WTC11 (cell line): ENCODE data around the gene SULT2B1. TPM values are rescaled to one million over a fixed set of nuclear protein-coding genes. Genes with fewer than 3 reads are reported as not detected.

Source experiments
- ATAC-seq: fragments of 200-7000 bp; cut with Tn5 transposase; 2 replicates; pipeline ENCODE4 v1.10.0; 2021; ENCODE audit warnings: mild to moderate bottlenecking, moderate library complexity
- CTCF ChIA-PET: fragments of 300-600 bp; sonication (Branson Sonifier 250); formaldehyde crosslinking; loops from one replicate; lab custom pipeline; 2021; ENCODE audit warnings: antibody characterized with exemption; lab: Charles Lee
- POLR2A ChIA-PET: fragments of 350-600 bp; sonication (Branson Sonifier 250); formaldehyde crosslinking; loops from one replicate; lab custom pipeline; 2021; ENCODE audit warnings: antibody characterized with exemption; lab: Charles Lee
- DNase-seq: peaks from one replicate; pipeline ENCODE4 v3.0.0; 2021; ENCODE audit warnings: low spot score
- H3K27ac Mint-ChIP-seq: 2 replicates; pipeline ENCODE4 v1.8.0; 2021; ENCODE audit warnings: mixed read lengths
- H3K27me3 Mint-ChIP-seq: 2 replicates; pipeline ENCODE4 v1.8.0; 2021; ENCODE audit warnings: low read depth, mild to moderate bottlenecking, moderate library complexity, mixed read lengths
- H3K36me3 Mint-ChIP-seq: 2 replicates; pipeline ENCODE4 v1.8.0; 2021; ENCODE audit warnings: mixed read lengths
- H3K4me1 Mint-ChIP-seq: 2 replicates; pipeline ENCODE4 v1.8.0; 2022; ENCODE audit warnings: mixed read lengths
- H3K4me3 Mint-ChIP-seq: 2 replicates; pipeline ENCODE4 v1.8.0; 2021; ENCODE audit warnings: mild to moderate bottlenecking, moderate library complexity, mixed read lengths
- H3K9me3 Mint-ChIP-seq: 2 replicates; pipeline ENCODE4 v1.8.0; 2021; ENCODE audit warnings: mixed read lengths
- ETV6 ChIP-seq: sonication (generic); formaldehyde crosslinking; IDR thresholded peaks from 2 replicates; pipeline ENCODE4 v1.8.1; 2022; ENCODE audit warnings: mild to moderate bottlenecking, missing genetic modification reagents
- FOXJ3 ChIP-seq: sonication (generic); formaldehyde crosslinking; IDR thresholded peaks from 2 replicates; pipeline ENCODE4 v1.9.0; 2021; ENCODE audit warnings: missing genetic modification reagents, mild to moderate bottlenecking, borderline replicate concordance
- GTF2I ChIP-seq: fragments of 250-450 bp; sonication (Bioruptor Pico); conservative IDR thresholded peaks from 2 replicates; pipeline ENCODE4 v1.4.0; 2021; ENCODE audit warnings: mild to moderate bottlenecking
- SP1 ChIP-seq: sonication (generic); formaldehyde crosslinking; conservative IDR thresholded peaks from 2 replicates; pipeline ENCODE4 v1.8.1; 2022; ENCODE audit warnings: missing genetic modification reagents
- ZNF263 ChIP-seq: sonication (generic); formaldehyde crosslinking; IDR thresholded peaks from 2 replicates; pipeline ENCODE4 v1.8.1; 2022; ENCODE audit warnings: low read depth, mild to moderate bottlenecking, moderate library complexity, missing genetic modification reagents
- total RNA-seq: library from RNA; stranded (reverse); gene quantifications from 3 replicates; pipeline ENCODE4 v1.2.3, GENCODE V29; 2021
- TF ChIP-seq, protein P1 (sequence below): sonication (generic); formaldehyde crosslinking; IDR thresholded peaks from 2 replicates; pipeline ENCODE4 v1.8.1; 2022; ENCODE audit warnings: mild to moderate bottlenecking, moderate library complexity, missing genetic modification reagents
- TF ChIP-seq, protein P2 (sequence below): sonication (generic); formaldehyde crosslinking; IDR thresholded peaks from 2 replicates; pipeline ENCODE4 v1.8.1; 2023; ENCODE audit warnings: mild to moderate bottlenecking, missing genetic modification reagents, moderate library complexity
- TF ChIP-seq, protein P3 (sequence below): sonication (generic); formaldehyde crosslinking; IDR thresholded peaks from 2 replicates; pipeline ENCODE4 v1.8.1; 2023; ENCODE audit warnings: mild to moderate bottlenecking, moderate library complexity, missing genetic modification reagents
- TF ChIP-seq, protein P4 (sequence below): sonication (generic); formaldehyde crosslinking; IDR thresholded peaks from 2 replicates; pipeline ENCODE4 v1.8.1; 2023; ENCODE audit warnings: mild to moderate bottlenecking, missing genetic modification reagents, borderline replicate concordance

The SULT2B1 gene
- total RNA-seq, 1 experiment from 2014 or later: 0.96 TPM

- ATAC-seq (peak; percentile 5), DNase-seq (peak; percentile 73)
- CTCF ChIA-PET: interaction anchor here (1.5 kb wide), 1 partner anchor 39 kb away, joined by 4 read pairs; no protein-coding TSS in a partner anchor
- no peaks in the 10 kb centered on the region for H3K9me3 Mint-ChIP-seq
- H3K4me3 Mint-ChIP-seq: peak overlapping the region; percentile 81
- H3K36me3 Mint-ChIP-seq: peaks cover 7% of the 10 kb centered on the region; the same call in 1 of the 2 replicates
- peak overlapping the region; percentile 95 for H3K27ac Mint-ChIP-seq
- TF ChIP-seq FOXJ3: no peak
- TF ChIP-seq, protein P1, sequence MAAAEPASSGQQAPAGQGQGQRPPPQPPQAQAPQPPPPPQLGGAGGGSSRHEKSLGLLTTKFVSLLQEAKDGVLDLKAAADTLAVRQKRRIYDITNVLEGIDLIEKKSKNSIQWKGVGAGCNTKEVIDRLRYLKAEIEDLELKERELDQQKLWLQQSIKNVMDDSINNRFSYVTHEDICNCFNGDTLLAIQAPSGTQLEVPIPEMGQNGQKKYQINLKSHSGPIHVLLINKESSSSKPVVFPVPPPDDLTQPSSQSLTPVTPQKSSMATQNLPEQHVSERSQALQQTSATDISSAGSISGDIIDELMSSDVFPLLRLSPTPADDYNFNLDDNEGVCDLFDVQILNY (CRISPR knock-in tag): peak; percentile 43; the same call in 1 of the 2 replicates
- TF ChIP-seq GTF2I (CRISPR knock-in tag): no peak
- peak; percentile 83 for TF ChIP-seq SP1 (CRISPR knock-in tag)
- peaks cover 51% of the 10 kb centered on the region for H3K4me1 Mint-ChIP-seq
- H3K27me3 Mint-ChIP-seq: peaks cover 12% of the 10 kb centered on the region
- POLR2A ChIA-PET: no interaction called here
Measured at GRCh38 chr19:48635263-48635965, 83.4 kb downstream of the SULT2B1 start.

DNA sequence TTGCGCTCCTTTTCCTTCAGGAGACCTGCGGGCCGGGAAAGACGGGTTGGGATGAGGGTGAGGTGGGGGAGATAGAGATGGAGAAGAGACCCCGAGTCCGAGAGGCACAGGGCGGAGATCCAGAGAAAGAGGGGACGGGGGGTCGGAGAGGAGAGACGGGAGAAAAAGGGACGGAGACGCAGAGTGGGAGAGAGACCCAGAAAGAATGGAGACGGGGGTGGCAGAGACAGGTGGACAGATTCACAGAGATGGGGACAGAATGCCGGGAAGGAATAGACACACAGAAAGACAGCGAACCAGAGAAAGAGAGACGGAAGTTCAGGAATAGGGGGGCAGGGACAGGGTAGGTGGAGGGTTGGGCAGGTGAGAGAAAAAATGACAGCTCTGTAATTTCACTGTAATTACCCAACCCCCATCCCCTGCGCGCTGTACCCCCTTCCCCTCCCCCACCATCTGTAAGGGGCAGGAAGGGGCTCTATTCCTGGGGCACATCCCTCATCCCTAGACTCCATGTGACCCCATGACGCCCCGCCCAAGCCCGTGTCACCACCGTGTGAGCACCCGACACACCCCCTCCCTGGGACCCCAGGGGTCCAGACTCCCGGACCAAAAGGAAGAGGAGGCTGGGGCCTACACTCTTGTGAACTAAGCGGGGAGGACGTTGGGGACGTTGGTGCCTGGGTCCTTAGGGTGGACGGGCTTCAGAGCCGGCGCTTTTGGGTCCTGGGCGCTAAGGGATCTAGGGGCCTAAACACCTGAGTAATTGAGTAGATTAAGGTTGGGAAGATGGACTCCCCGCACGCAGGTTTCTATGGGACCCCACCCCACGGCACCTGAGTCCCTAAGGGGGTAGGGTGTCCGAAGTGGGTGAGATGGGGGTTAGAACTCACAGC, 84.2 kb downstream of the SULT2B1 start:
- CTCF ChIA-PET: interaction anchor here (1.5 kb wide), 1 partner anchor 10 kb away, joined by 5 read pairs; the partner anchor contains the start of gene CA11
- peaks cover 15% of the 10 kb centered on the region for H3K27me3 Mint-ChIP-seq

More for the DNA sequence above, 84.2 kb downstream of the SULT2B1 start:
- H3K4me1 Mint-ChIP-seq: peaks cover 46% of the 10 kb centered on the region
- H3K27ac Mint-ChIP-seq: no peak overlapping the region
- no peak for DNase-seq
- H3K4me3 Mint-ChIP-seq: peak overlapping the region; percentile 81
- H3K9me3 Mint-ChIP-seq: no peaks in the 10 kb centered on the region
- POLR2A ChIA-PET: no interaction called here
- peaks cover 7% of the 10 kb centered on the region; the same call in 1 of the 2 replicates for H3K36me3 Mint-ChIP-seq
- TF ChIP-seq, protein P2, sequence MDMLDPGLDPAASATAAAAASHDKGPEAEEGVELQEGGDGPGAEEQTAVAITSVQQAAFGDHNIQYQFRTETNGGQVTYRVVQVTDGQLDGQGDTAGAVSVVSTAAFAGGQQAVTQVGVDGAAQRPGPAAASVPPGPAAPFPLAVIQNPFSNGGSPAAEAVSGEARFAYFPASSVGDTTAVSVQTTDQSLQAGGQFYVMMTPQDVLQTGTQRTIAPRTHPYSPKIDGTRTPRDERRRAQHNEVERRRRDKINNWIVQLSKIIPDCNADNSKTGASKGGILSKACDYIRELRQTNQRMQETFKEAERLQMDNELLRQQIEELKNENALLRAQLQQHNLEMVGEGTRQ (CRISPR knock-in tag): peak; percentile 27; the same call in 1 of the 2 replicates
- no peak for TF ChIP-seq ETV6 (CRISPR knock-in tag)
- TF ChIP-seq ZNF263 (CRISPR knock-in tag): peak; percentile 61
- TF ChIP-seq, protein P3, sequence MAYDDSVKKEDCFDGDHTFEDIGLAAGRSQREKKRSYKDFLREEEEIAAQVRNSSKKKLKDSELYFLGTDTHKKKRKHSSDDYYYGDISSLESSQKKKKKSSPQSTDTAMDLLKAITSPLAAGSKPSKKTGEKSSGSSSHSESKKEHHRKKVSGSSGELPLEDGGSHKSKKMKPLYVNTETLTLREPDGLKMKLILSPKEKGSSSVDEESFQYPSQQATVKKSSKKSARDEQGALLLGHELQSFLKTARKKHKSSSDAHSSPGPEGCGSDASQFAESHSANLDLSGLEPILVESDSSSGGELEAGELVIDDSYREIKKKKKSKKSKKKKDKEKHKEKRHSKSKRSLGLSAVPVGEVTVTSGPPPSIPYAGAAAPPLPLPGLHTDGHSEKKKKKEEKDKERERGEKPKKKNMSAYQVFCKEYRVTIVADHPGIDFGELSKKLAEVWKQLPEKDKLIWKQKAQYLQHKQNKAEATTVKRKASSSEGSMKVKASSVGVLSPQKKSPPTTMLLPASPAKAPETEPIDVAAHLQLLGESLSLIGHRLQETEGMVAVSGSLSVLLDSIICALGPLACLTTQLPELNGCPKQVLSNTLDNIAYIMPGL (CRISPR knock-in tag): 0 out of 2 replicates have a peak, but pooled peaks have one; percentile 3
- TF ChIP-seq, protein P4, sequence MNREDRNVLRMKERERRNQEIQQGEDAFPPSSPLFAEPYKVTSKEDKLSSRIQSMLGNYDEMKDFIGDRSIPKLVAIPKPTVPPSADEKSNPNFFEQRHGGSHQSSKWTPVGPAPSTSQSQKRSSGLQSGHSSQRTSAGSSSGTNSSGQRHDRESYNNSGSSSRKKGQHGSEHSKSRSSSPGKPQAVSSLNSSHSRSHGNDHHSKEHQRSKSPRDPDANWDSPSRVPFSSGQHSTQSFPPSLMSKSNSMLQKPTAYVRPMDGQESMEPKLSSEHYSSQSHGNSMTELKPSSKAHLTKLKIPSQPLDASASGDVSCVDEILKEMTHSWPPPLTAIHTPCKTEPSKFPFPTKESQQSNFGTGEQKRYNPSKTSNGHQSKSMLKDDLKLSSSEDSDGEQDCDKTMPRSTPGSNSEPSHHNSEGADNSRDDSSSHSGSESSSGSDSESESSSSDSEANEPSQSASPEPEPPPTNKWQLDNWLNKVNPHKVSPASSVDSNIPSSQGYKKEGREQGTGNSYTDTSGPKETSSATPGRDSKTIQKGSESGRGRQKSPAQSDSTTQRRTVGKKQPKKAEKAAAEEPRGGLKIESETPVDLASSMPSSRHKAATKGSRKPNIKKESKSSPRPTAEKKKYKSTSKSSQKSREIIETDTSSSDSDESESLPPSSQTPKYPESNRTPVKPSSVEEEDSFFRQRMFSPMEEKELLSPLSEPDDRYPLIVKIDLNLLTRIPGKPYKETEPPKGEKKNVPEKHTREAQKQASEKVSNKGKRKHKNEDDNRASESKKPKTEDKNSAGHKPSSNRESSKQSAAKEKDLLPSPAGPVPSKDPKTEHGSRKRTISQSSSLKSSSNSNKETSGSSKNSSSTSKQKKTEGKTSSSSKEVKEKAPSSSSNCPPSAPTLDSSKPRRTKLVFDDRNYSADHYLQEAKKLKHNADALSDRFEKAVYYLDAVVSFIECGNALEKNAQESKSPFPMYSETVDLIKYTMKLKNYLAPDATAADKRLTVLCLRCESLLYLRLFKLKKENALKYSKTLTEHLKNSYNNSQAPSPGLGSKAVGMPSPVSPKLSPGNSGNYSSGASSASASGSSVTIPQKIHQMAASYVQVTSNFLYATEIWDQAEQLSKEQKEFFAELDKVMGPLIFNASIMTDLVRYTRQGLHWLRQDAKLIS: no peak
- no peak for ATAC-seq
